Measurements from ENCODE around the gene SYNPO2L. TPM values are rescaled to one million over a fixed set of nuclear protein-coding genes. Genes with fewer than 3 reads are reported as not detected.

Gene SYNPO2L
- total and polyA plus RNA-seq, 2 donors from 2014 or later, result 0.15 to 0.38 TPM

- H3K9ac ChIP-seq (ENCODE audit: low read length in 3 of 3), result peak overlapping the region in 2 of 3 donors; percentile 11 to 65
- intact Hi-C loops (cut with DNase I), result no loop called here
- no peak for TF ChIP-seq CTCF (IDR thresholded peaks at IDR 0.05; ENCODE audit: borderline replicate concordance, extremely low read depth, insufficient read depth)
- H3K9me3 ChIP-seq (ENCODE audit: control insufficient read depth in 2 of 3, insufficient read depth in 1 of 3, low read length in 3 of 3), result no peaks in the 10 kb centered on the region
- H3K36me3 ChIP-seq (ENCODE audit: control insufficient read depth in 2 of 3, insufficient read depth in 3 of 3, low read length in 3 of 3), result no peaks in the 10 kb centered on the region
- peaks cover 0 to 4% (median 0%) of the 10 kb centered on the region in 3 donors for H3K4me1 ChIP-seq (ENCODE audit: control insufficient read depth in 2 of 3, insufficient read depth in 2 of 3, low read depth in 1 of 3, low read length in 3 of 3)
- peak overlapping the region; percentile 69 to 75 (median 69) for H3K4me3 ChIP-seq (ENCODE audit: low read length in 3 of 3)
- DNase-seq (peak in 2 of 5 donors; percentile 59 to 77), FAIRE-seq (no peak)
- no peaks in the 10 kb centered on the region for H3K27me3 ChIP-seq (ENCODE audit: control insufficient read depth, insufficient read depth, low read length)
- H3K27ac ChIP-seq (ENCODE audit: low read depth in 2 of 2, low read length in 2 of 2), result no peak overlapping the region
Observed at GRCh38 chr10:73647875-73648651, 7.8 kb downstream of the SYNPO2L start.

DNA sequence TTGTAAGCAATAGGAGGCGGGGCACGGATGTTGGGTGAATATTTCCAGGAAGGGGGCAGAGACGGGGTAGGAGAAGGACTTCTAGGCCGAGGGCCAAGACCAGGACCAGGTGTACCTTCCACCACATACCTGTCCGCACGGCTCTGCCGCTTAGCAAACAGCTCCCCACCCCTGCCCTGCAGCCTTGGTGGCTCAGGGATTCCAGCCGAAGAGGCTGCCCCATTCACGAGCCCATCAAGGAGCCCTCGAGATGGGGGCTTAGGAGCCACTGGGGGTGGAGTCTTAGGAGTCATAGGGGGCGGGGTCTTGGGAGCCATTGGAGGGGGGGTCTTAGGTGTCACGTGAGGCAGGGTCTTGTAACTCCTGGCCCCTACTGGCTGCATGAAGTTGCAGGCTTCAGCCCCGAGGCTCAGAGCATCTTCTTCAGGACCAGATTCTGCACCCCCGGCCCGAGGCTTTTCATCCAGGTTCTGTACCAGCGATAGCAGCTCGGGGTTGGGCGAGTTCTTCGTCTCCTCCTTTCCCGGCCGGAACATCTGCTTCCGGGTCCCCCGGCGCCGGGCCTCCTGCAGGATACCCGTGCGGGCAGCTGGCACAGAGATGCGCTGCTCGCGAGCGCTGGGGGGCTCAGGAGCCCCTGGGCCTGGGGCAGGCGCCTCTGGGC lies 8.5 kb downstream of the SYNPO2L start:
- no peaks in the 10 kb centered on the region for H3K9me3 ChIP-seq (ENCODE audit: control insufficient read depth in 2 of 3, insufficient read depth in 1 of 3, low read length in 3 of 3)
- TF ChIP-seq CTCF (IDR thresholded peaks at IDR 0.05; ENCODE audit: borderline replicate concordance, extremely low read depth, insufficient read depth), result no peak
- H3K36me3 ChIP-seq (ENCODE audit: control insufficient read depth in 2 of 3, insufficient read depth in 3 of 3, low read length in 3 of 3), result no peaks in the 10 kb centered on the region
- no peak for FAIRE-seq
- DNase-seq, result peak; percentile 82 to 94 (median 90)
- peak overlapping the region; percentile 11 to 65 (median 52) for H3K9ac ChIP-seq (ENCODE audit: low read length in 3 of 3)
- H3K27me3 ChIP-seq (ENCODE audit: control insufficient read depth, insufficient read depth, low read length), result no peaks in the 10 kb centered on the region
- peaks cover 0 to 4% (median 0%) of the 10 kb centered on the region in 3 donors for H3K4me1 ChIP-seq (ENCODE audit: control insufficient read depth in 2 of 3, insufficient read depth in 2 of 3, low read depth in 1 of 3, low read length in 3 of 3)
- intact Hi-C loops (cut with DNase I), result no loop called here
- no peak overlapping the region for H3K27ac ChIP-seq (ENCODE audit: low read depth in 2 of 2, low read length in 2 of 2)
- H3K4me3 ChIP-seq (ENCODE audit: low read length in 3 of 3), result peak overlapping the region; percentile 69 to 75 (median 69)

DNA sequence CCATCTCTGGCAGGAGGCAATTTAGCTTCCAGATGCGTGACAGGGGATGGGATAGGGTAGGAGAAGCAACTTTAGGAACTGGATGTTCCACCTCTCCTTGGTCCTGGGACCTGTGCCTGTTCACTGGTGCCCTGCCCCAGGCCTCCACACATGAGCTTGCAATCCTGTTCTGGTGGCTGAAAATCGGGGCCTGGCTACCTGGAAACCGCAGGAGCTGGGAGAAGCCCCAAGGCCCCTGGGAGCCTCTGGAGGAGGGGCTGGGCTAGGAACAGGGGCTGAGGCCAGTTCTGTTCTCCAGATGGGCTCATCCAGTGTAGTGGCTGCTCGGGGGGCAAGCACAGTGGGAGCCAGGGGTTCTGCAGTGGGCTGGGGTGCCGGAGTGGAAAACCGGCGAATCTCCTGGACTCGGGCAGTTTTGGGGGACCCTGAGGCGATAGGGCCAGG lies 9.2 kb downstream of the SYNPO2L start:
- Histone ChIP-seq H3K4me1 (ENCODE audit: control insufficient read depth in 2 of 3, insufficient read depth in 2 of 3, low read depth in 1 of 3, low read length in 3 of 3) (peaks cover 0 to 4% (median 0%) of the 10 kb centered on the region in 3 donors), H3K27me3 (ENCODE audit: control insufficient read depth, insufficient read depth, low read length) (no peaks in the 10 kb centered on the region), H3K4me3 (ENCODE audit: low read length in 3 of 3) (no peak overlapping the region), H3K36me3 (ENCODE audit: control insufficient read depth in 2 of 3, insufficient read depth in 3 of 3, low read length in 3 of 3) (no peaks in the 10 kb centered on the region), H3K9ac (ENCODE audit: low read length in 3 of 3) (no peak overlapping the region), H3K9me3 (ENCODE audit: control insufficient read depth in 2 of 3, insufficient read depth in 1 of 3, low read length in 3 of 3) (no peaks in the 10 kb centered on the region), H3K27ac (ENCODE audit: low read depth in 2 of 2, low read length in 2 of 2) (no peak overlapping the region)
- FAIRE-seq, result no peak
- peak in 1 of 5 donors; percentile 53 for DNase-seq
- TF ChIP-seq CTCF (IDR thresholded peaks at IDR 0.05; ENCODE audit: borderline replicate concordance, extremely low read depth, insufficient read depth), result no peak
- intact Hi-C loops (cut with DNase I), result no loop called here
